HepG2 (cell line): Measurements from ENCODE around the gene SRCAP. TPM values are rescaled to one million over a fixed set of nuclear protein-coding genes. Genes with fewer than 3 reads are reported as not detected.

ENCODE experiments used
- ATAC-seq: fragments of 200-7000 bp; cut with Tn5 transposase; 3 replicates; pipeline ENCODE4 v1.9.1; 2020; ENCODE audit warnings: mild to moderate bottlenecking, moderate library complexity
- BruUV-seq: library from RNA; stranded (reverse); fragments of 400-500 nt; replicated peaks from 2 replicates; lab custom pipeline; 2021; lab: Mats Ljungman, UMichigan
- CTCF ChIA-PET: fragments of 300-600 bp; formaldehyde crosslinking; extraction: SDS; loops from one replicate; lab custom pipeline; 2021; ENCODE audit warnings: low total read pairs, inconsistent platforms, low intra/inter-chr PET ratio; lab: Yijun Ruan, JAX
- POLR2A ChIA-PET: fragments of 350-600 bp; sonication (Branson Sonifier 250); formaldehyde crosslinking; loops from one replicate; lab custom pipeline; 2020; ENCODE audit warnings: antibody characterized with exemption, inconsistent platforms; lab: Yijun Ruan, JAX
- DNase-seq: peaks from one replicate; pipeline ENCODE4 v3.0.0-alpha.2; 2015; ENCODE audit warnings: low spot score
- FAIRE-seq: peaks from 3 replicates; lab custom pipeline; 2011; peaks lifted over from hg19 to GRCh38; lab: Jason Lieb, UNC
- H2AFZ ChIP-seq: one replicate; pipeline ENCODE4 v1.6.1; 2011; ENCODE audit warnings: low read length, inconsistent platforms
- H3K27ac ChIP-seq: fragments of 300-600 bp; 3 replicates; pipeline ENCODE4 v1.8.0; 2011; ENCODE audit warnings: mixed run types, mild to moderate bottlenecking, mixed read lengths, low read length, inconsistent platforms; ENCODE audit not compliant: insufficient read depth; ENCODE audit errors: extremely low read length
- H3K27me3 ChIP-seq, 2 experiments: fragments of 200-600 bp in 1 of 2; 2 replicates in 1 of 2; 3 replicates in 1 of 2; pipeline versions ENCODE4 v1.6.0 to v1.8.0; 2011; ENCODE audit warnings: low read length in 2 of 2, mild to moderate bottlenecking in 2 of 2, moderate library complexity in 2 of 2, inconsistent platforms in 1 of 2; ENCODE audit not compliant: insufficient read depth in 2 of 2, control insufficient read depth in 1 of 2
- H3K36me3 ChIP-seq, 2 experiments: fragments of 200-600 bp in 1 of 2; replicated peaks in 1 of 2; 2 replicates in 1 of 2; 3 replicates in 1 of 2; pipeline versions ENCODE4 v1.5.1 to v1.8.0; 2011; ENCODE audit warnings: low read length in 2 of 2, inconsistent platforms in 1 of 2; ENCODE audit not compliant: insufficient read depth in 2 of 2, control insufficient read depth in 1 of 2
- H3K4me1 ChIP-seq: 2 replicates; pipeline ENCODE4 v1.5.1; 2012; ENCODE audit warnings: low read length, inconsistent platforms; ENCODE audit not compliant: insufficient read depth
- H3K4me2 ChIP-seq: 2 replicates; pipeline ENCODE4 v1.6.0; 2011; ENCODE audit warnings: low read depth, low read length, inconsistent platforms
- H3K4me3 ChIP-seq, 3 experiments: fragments of 200-600 bp in 1 of 3; sonication (generic), shearing (Covaris generic) in 1 of 3; replicated peaks in 1 of 3; 2 replicates each; pipeline ENCODE4 v1.5.1; 2011 to 2016; ENCODE audit warnings: low read length in 3 of 3, inconsistent platforms in 2 of 3, low read depth in 2 of 3, mild to moderate bottlenecking in 2 of 3, control low read depth in 1 of 3, mixed read lengths in 1 of 3; ENCODE audit not compliant: insufficient read depth in 1 of 3
- H3K79me2 ChIP-seq: one replicate; pipeline ENCODE4 v1.6.1; 2011; ENCODE audit warnings: low read length, inconsistent platforms; ENCODE audit not compliant: insufficient read depth
- H3K9ac ChIP-seq: 2 replicates; pipeline ENCODE4 v1.6.0; 2011; ENCODE audit warnings: mild to moderate bottlenecking, low read depth, low read length, inconsistent platforms; ENCODE audit not compliant: insufficient read depth
- H3K9me3 ChIP-seq: 2 replicates; pipeline ENCODE4 v1.5.1; 2012; ENCODE audit warnings: mild to moderate bottlenecking, low read length
- H4K20me1 ChIP-seq: 2 replicates; pipeline ENCODE4 v1.6.0; 2011; ENCODE audit warnings: inconsistent platforms, mild to moderate bottlenecking, low read length, moderate library complexity; ENCODE audit not compliant: insufficient read depth
- AGO2 ChIP-seq: fragments of 200-400 bp; formaldehyde crosslinking; optimal IDR thresholded peaks from 2 replicates; pipeline ENCODE3; 2017; ENCODE audit warnings: mild to moderate bottlenecking, low read depth, low read length, moderate library complexity
- BHLHE40 ChIP-seq: IDR thresholded peaks from 2 replicates; pipeline ENCODE4 v1.6.1; 2011; ENCODE audit warnings: low read length, improper control_type of control experiment
- CEBPZ ChIP-seq: IDR thresholded peaks from 2 replicates; pipeline ENCODE4 v1.6.1; 2012; ENCODE audit warnings: low read length, improper control_type of control experiment
- EED ChIP-seq: sonication (generic); formaldehyde crosslinking; IDR thresholded peaks from 2 replicates; pipeline ENCODE4 v1.5.0; 2020; ENCODE audit warnings: mild to moderate bottlenecking, missing genetic modification reagents
- FOXA3 ChIP-seq: IDR thresholded peaks from 2 replicates; pipeline ENCODE4 v1.6.1; 2016; ENCODE audit warnings: missing genetic modification reagents, missing compliant biosample characterization
- HDAC1 ChIP-seq: sonication (generic); formaldehyde crosslinking; IDR thresholded peaks from 2 replicates; pipeline ENCODE4 v1.5.1; 2020; ENCODE audit warnings: mild to moderate bottlenecking, missing genetic modification reagents
- NFIC ChIP-seq: IDR thresholded peaks from 2 replicates; pipeline ENCODE4 v1.6.1; 2012; ENCODE audit warnings: mild to moderate bottlenecking, low read length, inconsistent platforms
- NR2F1 ChIP-seq, 2 experiments: fragments of 450-650 bp in 1 of 2; formaldehyde crosslinking in 1 of 2; IDR thresholded peaks; 2 replicates each; pipeline versions ENCODE4 v1.5.0 to v1.6.1; 2016 to 2020; ENCODE audit warnings: mild to moderate bottlenecking in 1 of 2, missing compliant biosample characterization in 1 of 2, missing genetic modification reagents in 1 of 2, moderate library complexity in 1 of 2
- POGK ChIP-seq: sonication (generic); formaldehyde crosslinking; conservative IDR thresholded peaks from 2 replicates; pipeline ENCODE4 v1.8.0; 2022; ENCODE audit warnings: mild to moderate bottlenecking, moderate library complexity, missing genetic modification reagents
- SP1 ChIP-seq, 2 experiments: fragments of 450-650 bp in 1 of 2; sonication (generic) in 1 of 2; formaldehyde crosslinking in 1 of 2; IDR thresholded peaks; 2 replicates each; pipeline versions ENCODE4 v1.4.0 to v1.6.1; 2016 to 2020; ENCODE audit warnings: missing genetic modification reagents in 1 of 2
- ZNF597 ChIP-seq: sonication (generic); formaldehyde crosslinking; IDR thresholded peaks from 2 replicates; pipeline ENCODE4 v1.5.0; 2020; ENCODE audit warnings: missing genetic modification reagents
- ZNF788 ChIP-seq: sonication (generic); formaldehyde crosslinking; IDR thresholded peaks from 2 replicates; pipeline ENCODE4 v1.5.0; 2020; ENCODE audit warnings: mild to moderate bottlenecking, missing genetic modification reagents, borderline replicate concordance
- ZSCAN12 ChIP-seq: sonication (generic); formaldehyde crosslinking; IDR thresholded peaks from 2 replicates; pipeline ENCODE4 v1.9.0; 2021; ENCODE audit warnings: mild to moderate bottlenecking, missing genetic modification reagents
- WGBS: methylation state at CpG from one replicate; pipeline ENCODE4 v1.1.6; 2017; ENCODE audit warnings: low lambda C conversion rate; 5-methylcytosine and 5-hydroxymethylcytosine counted together
- in situ Hi-C: cut with HindIII; loops from 2 replicates; pipeline ENCODE4 v1.10.0; 2017; ENCODE audit warnings: low pct_unique_long_range_greater_than_20kb; ENCODE audit not compliant: extremely low pct_ligation_motif_present
- intact Hi-C: fragments of 100-400 bp; cut with micrococcal nuclease; formaldehyde crosslinking; loops from one replicate; pipeline ENCODE4 v1.10.0; 2022; ENCODE audit not compliant: unreplicated experiment
- polyA plus RNA-seq, 8 experiments: library from polyadenylated mRNA; depleted of rRNA in 3 of 8; stranded (reverse) in 7 of 8; unstranded in 1 of 8; fragments of >200 nt; fragmentation: Illumina TruSeq in 4 of 8; extraction: Trizol in 4 of 8; gene quantifications; 2 replicates each; pipeline versions ENCODE4 v1.2.1 to v1.2.3, GENCODE V29; 2011 to 2016; ENCODE audit warnings: low read depth in 4 of 8, missing spikeins in 1 of 8, mixed read lengths in 1 of 8; ENCODE audit not compliant: insufficient read depth in 1 of 8
- total RNA-seq, 5 experiments: library from RNA; depleted of rRNA; stranded (reverse); fragments of >200 nt; fragmentation: Illumina TruSeq; extraction: Trizol; gene quantifications; 2 replicates each; pipeline ENCODE4 v1.2.3, GENCODE V29; 2016; ENCODE audit warnings: low read depth in 1 of 5

Gene SRCAP
- total and polyA plus RNA-seq, 2 of the 13 experiments (the other 11 are each of a cell fraction or from before 2014, with no cell fraction given): 4.9 to 9.0 TPM

GRCh38 chr16:30756781-30757100 is 57.8 kb downstream of the SRCAP start:
- Histone ChIP-seq H3K9me3 (no peaks in the 10 kb centered on the region), H3K4me3 (no peak overlapping the region), H3K27me3 (no peaks in the 10 kb centered on the region), H3K36me3 (peaks cover 13 to 40% of the 10 kb centered on the region in 2 experiments), H3K9ac (no peak overlapping the region), H3K4me2 (no peak overlapping the region), H3K4me1 (peaks cover 11% of the 10 kb centered on the region), H3K79me2 (no peaks in the 10 kb centered on the region), H3K27ac (no peak overlapping the region), H2AFZ (no peak overlapping the region), H4K20me1 (no peaks in the 10 kb centered on the region)
- TF ChIP-seq POGK: no peak
- TF ChIP-seq AGO2: peak; percentile 45
- DNase-seq (no peak), FAIRE-seq (no peak), ATAC-seq (no peak)
- POLR2A ChIA-PET: interaction anchor here (3.4 kb wide), 1 partner anchor 8 kb away, joined by 15 read pairs; the partner anchor contains the start of gene PHKG2
- CTCF ChIA-PET: no interaction called here
- WGBS: 94% methylated on average over 13 of the region's 13 CpGs
- intact Hi-C loops: no loop called here
- no TSS peak for BruUV-seq
- in situ Hi-C loops: no loop called here

- peaks cover 2% of the 10 kb centered on the region for H3K79me2 ChIP-seq
- ChIA-PET POLR2A (interaction anchor here (3.4 kb wide), 1 partner anchor 9 kb away, joined by 15 read pairs; the partner anchor contains the start of gene PHKG2), CTCF (no interaction called here)
- no peak for DNase-seq
- intact Hi-C loops (no loop called here), in situ Hi-C loops (no loop called here)
- peaks cover 11% of the 10 kb centered on the region for H3K4me1 ChIP-seq
- no TSS peak for BruUV-seq
- ATAC-seq: no peak
- no peak overlapping the region for H3K27ac ChIP-seq
- FAIRE-seq: no peak
- no peaks in the 10 kb centered on the region for H3K9me3 ChIP-seq
- H3K4me2 ChIP-seq: no peak overlapping the region
- peaks cover 12 to 40% of the 10 kb centered on the region in 2 experiments for H3K36me3 ChIP-seq
- no peaks in the 10 kb centered on the region for H4K20me1 ChIP-seq
- WGBS: 95% methylated on average over 7 of the region's 7 CpGs
- H3K4me3 ChIP-seq: no peak overlapping the region
- H2AFZ ChIP-seq: no peak overlapping the region
- H3K9ac ChIP-seq: no peak overlapping the region
- H3K27me3 ChIP-seq: no peaks in the 10 kb centered on the region; a peak in 1 of 5 replicates
- no peak for TF ChIP-seq FOXA3 (CRISPR knock-in tag)
- no peak for TF ChIP-seq ZSCAN12 (CRISPR knock-in tag)
- no peak for TF ChIP-seq HDAC1 (CRISPR knock-in tag)
- TF ChIP-seq SP1 (IDR thresholded peaks at IDR 0.05): no peak
- no peak for TF ChIP-seq SP1 (CRISPR knock-in tag; IDR thresholded peaks at IDR 0.05)
- TF ChIP-seq ZNF788 (CRISPR knock-in tag): no peak
- TF ChIP-seq BHLHE40: no peak
- no peak for TF ChIP-seq CEBPZ
- no peak for TF ChIP-seq NR2F1 (CRISPR knock-in tag; IDR thresholded peaks at IDR 0.05)
- TF ChIP-seq NFIC: no peak
- no peak for TF ChIP-seq ZNF597 (CRISPR knock-in tag)
- TF ChIP-seq EED (CRISPR knock-in tag): no peak
Observed at GRCh38 chr16:30757316-30757715, 58.3 kb downstream of the SRCAP start.
